ENCODE data around the gene BRCA1.

Gene BRCA1

DNA sequence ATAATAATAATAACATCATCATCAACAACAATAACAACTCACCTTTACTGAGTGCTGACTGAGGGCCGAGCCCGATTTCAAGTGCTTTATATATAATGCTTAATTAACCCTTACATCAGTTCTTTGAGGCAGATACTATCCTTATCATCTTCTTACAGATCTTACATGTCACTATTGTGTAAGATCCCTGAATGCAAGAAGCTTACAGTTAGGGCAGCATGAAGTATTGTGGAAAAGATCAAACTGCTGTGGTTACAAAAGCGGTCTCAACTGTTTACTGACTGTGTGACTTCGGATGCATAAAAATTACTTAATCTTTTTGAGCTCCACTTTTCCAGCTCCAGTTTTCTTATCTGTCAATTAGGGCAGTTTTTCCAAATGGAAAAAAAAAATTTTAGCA, 106.2 kb downstream of the BRCA1 start:
- TF ChIP-seq, protein P1, sequence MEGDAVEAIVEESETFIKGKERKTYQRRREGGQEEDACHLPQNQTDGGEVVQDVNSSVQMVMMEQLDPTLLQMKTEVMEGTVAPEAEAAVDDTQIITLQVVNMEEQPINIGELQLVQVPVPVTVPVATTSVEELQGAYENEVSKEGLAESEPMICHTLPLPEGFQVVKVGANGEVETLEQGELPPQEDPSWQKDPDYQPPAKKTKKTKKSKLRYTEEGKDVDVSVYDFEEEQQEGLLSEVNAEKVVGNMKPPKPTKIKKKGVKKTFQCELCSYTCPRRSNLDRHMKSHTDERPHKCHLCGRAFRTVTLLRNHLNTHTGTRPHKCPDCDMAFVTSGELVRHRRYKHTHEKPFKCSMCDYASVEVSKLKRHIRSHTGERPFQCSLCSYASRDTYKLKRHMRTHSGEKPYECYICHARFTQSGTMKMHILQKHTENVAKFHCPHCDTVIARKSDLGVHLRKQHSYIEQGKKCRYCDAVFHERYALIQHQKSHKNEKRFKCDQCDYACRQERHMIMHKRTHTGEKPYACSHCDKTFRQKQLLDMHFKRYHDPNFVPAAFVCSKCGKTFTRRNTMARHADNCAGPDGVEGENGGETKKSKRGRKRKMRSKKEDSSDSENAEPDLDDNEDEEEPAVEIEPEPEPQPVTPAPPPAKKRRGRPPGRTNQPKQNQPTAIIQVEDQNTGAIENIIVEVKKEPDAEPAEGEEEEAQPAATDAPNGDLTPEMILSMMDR (IDR thresholded peaks at IDR 0.05): no peak
- Histone ChIP-seq H3K27ac (peak overlapping the region in 1 of 2 donors; percentile 55), H3K4me3 (peak overlapping the region; percentile 100)
- DNase-seq (ENCODE audit: low spot score): no peak

DNA sequence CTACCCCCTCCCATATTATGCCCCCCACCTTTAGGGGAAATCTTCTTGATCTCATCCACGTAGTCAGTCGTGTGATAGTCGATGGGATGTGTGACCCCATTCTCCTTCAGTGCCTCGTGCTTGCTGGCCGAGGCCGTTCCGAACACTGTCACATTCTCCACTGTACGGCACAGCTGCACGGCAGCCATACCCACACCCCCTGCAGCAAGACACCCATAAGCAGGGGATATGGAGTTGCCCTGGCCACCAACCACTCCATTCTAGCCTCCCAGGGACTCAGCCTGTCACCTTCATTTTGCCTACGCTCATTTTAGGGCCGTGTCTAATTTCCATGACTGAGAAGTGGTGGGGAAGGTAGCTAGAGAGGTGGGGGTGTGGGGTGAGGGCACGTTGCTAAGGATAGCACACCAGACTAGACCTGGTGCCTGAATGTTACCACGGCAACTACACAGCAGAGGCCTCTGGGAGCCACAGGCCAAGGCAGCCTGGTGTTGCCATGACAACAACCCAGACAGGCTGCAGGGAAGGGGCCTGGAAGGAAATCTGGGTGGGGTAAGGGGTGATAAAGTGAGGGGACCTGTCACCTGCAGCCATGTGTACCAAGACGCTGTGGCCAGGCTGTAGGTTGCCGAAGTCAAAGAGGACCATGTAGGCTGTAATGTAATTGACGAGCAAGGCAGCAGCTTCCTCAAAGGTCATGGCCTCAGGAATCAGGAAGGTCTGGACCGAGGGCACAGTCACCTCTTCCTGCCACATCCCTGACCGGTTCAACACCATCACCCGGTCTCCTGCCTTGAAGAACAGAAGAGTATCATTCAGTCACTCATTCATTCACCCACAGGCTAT, 106.9 kb downstream of the BRCA1 start:
- TF ChIP-seq, protein P1 (IDR thresholded peaks at IDR 0.05): no peak
- H3K27ac ChIP-seq: peak overlapping the region in 1 of 2 donors; percentile 55
- DNase-seq (ENCODE audit: low spot score): no peak
- no peak overlapping the region for H3K4me3 ChIP-seq

DNA sequence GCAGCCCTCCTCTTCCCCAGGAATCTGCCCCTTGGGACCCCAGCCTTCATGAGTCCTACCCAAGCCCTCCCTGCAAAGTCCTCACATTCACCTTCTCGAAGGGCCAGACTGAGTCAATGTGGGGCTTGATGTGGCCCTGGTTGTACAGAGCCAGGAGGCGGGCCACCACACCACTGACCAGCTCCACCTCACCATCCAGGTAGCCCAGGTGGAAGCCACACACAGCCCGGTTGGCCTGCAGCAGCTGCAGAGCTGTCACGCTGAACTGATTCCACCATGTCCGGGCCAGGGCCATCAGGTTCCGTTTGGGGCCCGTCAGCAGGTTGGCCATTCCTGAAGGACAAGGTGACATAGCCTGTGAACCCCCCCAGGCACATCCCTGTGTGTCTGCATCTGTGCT, 108.9 kb downstream of the BRCA1 start:
- H3K27ac ChIP-seq: peak overlapping the region in 1 of 2 donors; percentile 72
- DNase-seq (ENCODE audit: low spot score): no peak

DNA sequence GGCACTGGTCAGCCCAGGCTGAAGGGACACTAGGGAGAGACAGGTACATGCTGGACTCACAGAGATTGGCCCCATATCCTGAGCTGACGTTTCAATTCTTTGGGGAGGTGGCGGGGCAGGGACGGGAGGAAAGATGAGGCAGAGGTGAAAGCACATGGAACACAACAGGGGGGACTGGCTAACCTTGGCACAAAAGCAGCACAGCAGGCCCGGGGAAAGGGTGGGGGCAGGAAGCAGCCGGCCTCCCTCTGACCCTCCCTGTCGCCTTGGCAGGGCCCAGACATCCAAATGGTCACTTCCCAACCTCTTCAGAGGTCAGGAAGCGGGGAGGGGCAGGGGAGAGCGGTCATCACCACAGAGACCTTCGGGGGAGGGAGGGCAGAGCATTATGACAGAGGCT, 109.6 kb downstream of the BRCA1 start:
- H3K27ac ChIP-seq: peak overlapping the region in 1 of 2 donors; percentile 72
- no peak overlapping the region for H3K4me3 ChIP-seq
- TF ChIP-seq, protein P1 (IDR thresholded peaks at IDR 0.05): no peak
- no peak for DNase-seq (ENCODE audit: low spot score)

More for the DNA sequence above, 108.9 kb downstream of the BRCA1 start:
- H3K4me3 ChIP-seq: no peak overlapping the region
- TF ChIP-seq, protein P1 (IDR thresholded peaks at IDR 0.05): no peak

DNA sequence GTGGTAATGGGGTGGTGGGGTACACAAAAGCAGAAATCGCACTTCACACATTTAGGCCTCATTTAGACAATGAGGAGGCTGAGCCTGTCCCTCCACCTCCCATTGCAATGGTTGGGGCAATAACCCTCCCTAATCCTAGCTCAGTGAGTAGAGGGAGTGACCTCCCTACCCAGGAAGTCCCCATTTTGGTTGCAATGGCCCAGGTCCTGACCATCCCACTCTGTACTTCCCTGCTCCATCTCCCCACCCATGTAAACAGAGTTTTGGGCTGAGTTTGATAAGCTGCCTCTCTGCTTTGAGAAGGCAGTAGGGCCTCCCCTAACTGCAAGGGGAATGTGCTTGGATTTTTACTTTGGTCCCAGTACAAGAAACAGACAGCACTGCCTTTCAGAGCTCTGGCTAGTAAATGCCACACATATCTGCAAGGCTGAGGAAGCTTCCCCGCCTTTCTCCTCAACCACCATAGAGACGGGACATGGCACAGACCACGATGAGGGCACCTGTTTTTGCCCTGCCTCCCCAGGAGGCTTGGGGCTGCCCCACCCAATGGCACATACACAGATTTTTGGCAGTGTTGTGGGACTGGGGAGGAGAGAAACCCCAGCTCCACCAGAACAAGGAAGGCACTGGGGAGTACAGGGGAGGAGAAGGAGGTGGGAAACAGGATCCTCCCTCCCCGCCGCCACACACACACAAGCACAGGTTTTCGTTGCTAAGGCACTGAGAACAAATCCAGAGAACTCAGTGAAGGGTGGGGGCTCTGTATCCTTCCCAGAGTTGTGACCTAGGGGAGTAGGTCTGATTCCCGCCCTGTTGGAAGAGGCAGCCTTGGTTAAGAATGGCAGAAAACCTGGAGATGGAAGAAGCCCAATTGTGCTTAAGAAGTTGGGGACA, 110.3 kb downstream of the BRCA1 start:
- H3K4me3 ChIP-seq: no peak overlapping the region
- no peak for DNase-seq (ENCODE audit: low spot score)
- TF ChIP-seq, protein P1 (IDR thresholded peaks at IDR 0.05): no peak
- H3K27ac ChIP-seq: peak overlapping the region in 1 of 2 donors; percentile 72

DNA sequence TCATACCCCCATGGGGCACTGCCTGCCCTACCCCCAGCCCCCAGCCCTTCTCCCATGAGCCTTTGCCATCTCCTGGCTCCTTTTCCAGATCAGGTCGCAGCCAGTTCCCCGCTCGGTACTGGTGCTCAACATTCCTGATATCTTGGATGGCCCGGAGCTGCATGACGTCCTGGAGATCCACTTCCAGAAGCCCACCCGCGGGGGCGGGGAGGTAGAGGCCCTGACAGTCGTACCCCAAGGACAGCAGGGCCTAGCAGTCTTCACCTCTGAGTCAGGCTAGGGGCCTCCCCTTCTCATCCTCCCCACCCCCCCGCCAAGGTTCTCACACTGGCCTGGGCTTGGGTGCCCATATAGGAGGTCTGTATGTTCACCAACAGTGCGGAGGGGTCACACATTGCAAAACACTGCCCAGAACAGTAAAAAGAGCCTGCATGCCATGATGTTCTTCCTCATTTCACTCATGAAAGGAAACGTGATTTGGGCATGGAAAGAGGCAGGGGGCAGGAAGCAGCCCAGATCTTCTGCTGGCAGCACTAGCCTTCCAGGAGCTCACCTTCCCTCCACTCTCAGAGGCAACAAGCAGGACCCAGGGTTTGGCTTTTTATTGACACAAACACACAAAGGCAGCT, 111.0 kb downstream of the BRCA1 start:
- H3K4me3 ChIP-seq: no peak overlapping the region
- no peak for DNase-seq (ENCODE audit: low spot score)
- peak overlapping the region in 1 of 2 donors; percentile 72 for H3K27ac ChIP-seq
- TF ChIP-seq, protein P1 (IDR thresholded peaks at IDR 0.05): no peak

All from coronary artery (tissue), 2 donors.